SJCRH30 (cell line): Measurements from ENCODE around the gene NHSL1. TPM values are rescaled to one million over a fixed set of nuclear protein-coding genes. Genes with fewer than 3 reads are reported as not detected.

Experiments
- DNase-seq, 2 experiments: peaks; one replicate each; pipeline ENCODE4 v3.0.0-alpha.2; 2015 to 2020
- H3K27ac ChIP-seq: fragments of 250-450 bp; sonication (Bioruptor Pico); 2 replicates; pipeline ENCODE4 v1.5.1; 2020; ENCODE audit warnings: mild to moderate bottlenecking, moderate library complexity
- H3K27me3 ChIP-seq: fragments of 250-450 bp; sonication (Bioruptor Pico); 2 replicates; pipeline ENCODE4 v1.5.1; 2020; ENCODE audit warnings: mild to moderate bottlenecking, moderate library complexity
- H3K36me3 ChIP-seq: fragments of 250-450 bp; sonication (Bioruptor Pico); 2 replicates; pipeline ENCODE4 v1.5.1; 2020; ENCODE audit warnings: mild to moderate bottlenecking, moderate library complexity
- H3K4me1 ChIP-seq: fragments of 250-450 bp; sonication (Bioruptor Pico); 2 replicates; pipeline ENCODE4 v1.5.1; 2020; ENCODE audit warnings: mild to moderate bottlenecking, moderate library complexity
- H3K4me3 ChIP-seq: fragments of 250-450 bp; sonication (Bioruptor Pico); 2 replicates; pipeline ENCODE4 v1.5.1; 2020; ENCODE audit warnings: mild to moderate bottlenecking, moderate library complexity
- H3K9me3 ChIP-seq: fragments of 250-450 bp; sonication (Bioruptor Pico); replicated peaks from 2 replicates; pipeline ENCODE4 v1.5.1; 2020; ENCODE audit warnings: mild to moderate bottlenecking, moderate library complexity
- total RNA-seq: library from RNA; depleted of rRNA; stranded (reverse); fragments of >200 nt; shearing (Covaris generic); gene quantifications from 2 replicates; pipeline ENCODE4 v1.2.3, GENCODE V29; 2014; rRNA removed

NHSL1 gene
- total RNA-seq, 1 experiment from 2014 or later: 4.1 TPM

DNA sequence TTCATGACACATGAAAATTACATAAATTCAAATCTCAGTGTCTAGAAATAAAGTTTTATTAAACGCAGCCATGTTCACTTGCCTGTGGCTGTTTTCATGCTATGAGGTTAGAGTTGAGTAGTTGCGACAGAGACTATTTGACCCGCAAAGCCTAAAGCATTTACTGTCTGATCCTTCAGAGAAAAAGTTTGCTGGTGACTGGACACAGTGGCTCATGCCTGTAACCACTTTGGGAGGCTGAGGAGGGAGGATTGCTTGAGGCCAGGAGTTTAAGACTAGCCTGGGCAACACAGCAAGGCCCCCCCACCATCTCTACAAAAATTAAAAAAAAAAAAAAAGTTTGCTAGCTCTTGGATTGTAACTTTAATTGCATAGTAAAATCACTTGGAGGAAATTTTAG, 112.4 kb downstream of the NHSL1 start:
- Histone ChIP-seq H3K9me3 (no peaks in the 10 kb centered on the region), H3K4me1 (peaks cover 10% of the 10 kb centered on the region), H3K4me3 (no peak overlapping the region), H3K27ac (no peak overlapping the region), H3K36me3 (no peaks in the 10 kb centered on the region), H3K27me3 (no peaks in the 10 kb centered on the region)
- DNase-seq: no peak

DNA sequence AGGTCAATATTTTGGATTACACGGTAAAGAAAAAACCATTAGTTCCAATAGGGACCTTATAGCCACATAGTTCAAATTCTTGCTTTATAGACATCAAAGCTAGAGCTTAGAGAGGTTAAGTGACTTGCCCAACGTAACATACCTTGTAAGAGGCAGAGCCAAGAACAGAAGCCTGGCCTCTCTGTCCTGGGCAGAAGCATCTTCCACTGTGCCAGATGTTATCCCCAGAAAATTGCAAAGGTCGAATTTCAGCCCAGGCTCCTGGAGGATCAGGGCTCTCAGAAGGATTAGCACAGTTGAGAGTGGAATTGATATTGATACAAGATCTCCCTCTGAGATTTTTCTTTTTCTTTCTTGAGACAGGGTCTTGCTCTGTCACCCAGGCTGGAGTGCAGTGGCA, 115.5 kb downstream of the NHSL1 start:
- peaks cover 14% of the 10 kb centered on the region for H3K4me1 ChIP-seq
- no peaks in the 10 kb centered on the region for H3K36me3 ChIP-seq
- no peaks in the 10 kb centered on the region for H3K9me3 ChIP-seq
- no peak overlapping the region for H3K4me3 ChIP-seq
- DNase-seq: peak in 1 of 2 experiments; percentile 58
- no peak overlapping the region for H3K27ac ChIP-seq
- H3K27me3 ChIP-seq: no peaks in the 10 kb centered on the region

- H3K4me1 ChIP-seq: peaks cover 19% of the 10 kb centered on the region
- no peaks in the 10 kb centered on the region for H3K36me3 ChIP-seq
These were observed 116.6 kb downstream of the NHSL1 start for GRCh38 chr6:138382498-138383265.

GRCh38 chr6:138378463-138378862, 120.8 kb downstream of the NHSL1 start:
- Histone ChIP-seq H3K9me3 (no peaks in the 10 kb centered on the region), H3K27me3 (no peaks in the 10 kb centered on the region), H3K27ac (no peak overlapping the region), H3K4me1 (peaks cover 12% of the 10 kb centered on the region; the same call in 1 of the 2 replicates), H3K36me3 (no peaks in the 10 kb centered on the region), H3K4me3 (no peak overlapping the region)
- peak in 1 of 2 experiments; percentile 20 for DNase-seq

More at GRCh38 chr6:138382498-138383265, 116.6 kb downstream of the NHSL1 start:
- Histone ChIP-seq H3K27me3 (no peaks in the 10 kb centered on the region), H3K9me3 (no peaks in the 10 kb centered on the region), H3K27ac (no peak overlapping the region), H3K4me3 (no peak overlapping the region)
- DNase-seq: no peak

DNA sequence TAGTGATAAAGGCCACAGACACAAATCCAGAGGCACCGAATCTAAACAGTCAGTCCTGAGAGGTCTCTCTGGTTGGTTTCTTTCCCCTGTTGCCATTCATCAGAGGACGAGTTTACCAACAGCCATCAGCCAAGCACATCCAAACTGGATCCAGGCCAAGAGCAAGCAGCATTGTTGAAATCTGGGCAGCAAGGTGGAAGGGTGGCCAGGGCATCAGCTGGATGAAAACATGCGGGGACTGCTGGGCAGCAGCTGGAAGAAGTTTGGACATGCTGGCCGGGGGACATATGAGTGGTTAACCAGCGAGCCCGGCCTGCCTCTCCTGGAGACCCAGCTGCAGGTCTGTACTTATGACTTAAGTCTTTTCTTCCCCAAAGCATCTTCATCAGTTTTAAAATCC, 121.5 kb downstream of the NHSL1 start, which contains the start of gene SMIM28:
SMIM28 (plus strand) TSS at position 62 of the 400 bp plus-strand sequence; CDS start at position 230, 168 bp downstream.
- no peak within 1 kb of the TSS for H3K4me3 ChIP-seq
- H3K9me3 ChIP-seq: no peaks in the 10 kb centered on the region
- H3K4me1 ChIP-seq: peaks cover 10% of the 10 kb centered on the region
- no peak within 1 kb of the TSS for H3K27ac ChIP-seq
- no peaks in the 10 kb centered on the region for H3K36me3 ChIP-seq
- H3K27me3 ChIP-seq: no peaks in the 10 kb centered on the region
- peak in 1 of 2 experiments; percentile 47 for DNase-seq

DNA sequence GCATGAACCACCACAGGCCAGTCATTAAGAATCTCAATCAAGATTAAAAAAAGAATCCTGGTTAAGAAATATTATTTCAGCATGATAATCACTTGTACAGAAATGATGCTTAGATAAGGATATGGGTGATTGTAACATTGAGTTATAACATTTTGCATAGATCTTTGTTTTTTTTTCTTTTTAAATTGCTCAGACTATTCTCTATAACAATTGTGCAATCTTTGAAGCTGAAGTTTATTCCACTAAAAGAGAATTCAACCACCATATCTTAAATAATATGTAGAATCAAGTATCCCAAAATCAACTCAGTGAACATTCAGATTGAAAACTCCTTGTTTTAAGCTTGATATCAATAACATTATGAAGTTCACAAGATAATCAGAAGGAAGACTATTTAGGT, 122.3 kb downstream of the NHSL1 start:
- H3K27me3 ChIP-seq: no peaks in the 10 kb centered on the region
- no peak overlapping the region for H3K4me3 ChIP-seq
- DNase-seq: no peak
- no peaks in the 10 kb centered on the region for H3K9me3 ChIP-seq
- no peaks in the 10 kb centered on the region for H3K36me3 ChIP-seq
- H3K27ac ChIP-seq: no peak overlapping the region
- peaks cover 18% of the 10 kb centered on the region for H3K4me1 ChIP-seq

DNA sequence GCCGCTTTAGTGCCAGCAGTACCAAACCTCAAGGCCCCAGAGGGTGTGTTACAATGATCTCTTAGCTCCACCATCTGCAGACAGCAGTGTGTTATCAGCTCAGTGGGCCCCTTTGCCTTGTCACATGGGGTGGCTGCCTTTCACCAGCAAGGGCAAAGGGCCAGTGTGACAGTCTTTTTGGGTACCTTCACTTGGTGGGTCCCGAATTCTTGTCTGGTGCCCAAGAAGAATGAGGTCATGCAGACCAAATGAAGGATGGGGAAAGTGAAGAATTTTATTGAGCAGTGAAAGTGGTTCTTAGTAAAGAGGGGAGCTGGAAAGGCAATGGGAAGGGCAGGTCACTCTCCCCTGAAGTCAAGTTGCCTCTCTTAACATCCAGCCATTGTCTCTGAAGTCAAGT, 124.5 kb downstream of the NHSL1 start:
- Histone ChIP-seq H3K9me3 (no peaks in the 10 kb centered on the region), H3K27ac (no peak overlapping the region), H3K4me3 (no peak overlapping the region), H3K36me3 (no peaks in the 10 kb centered on the region), H3K27me3 (no peaks in the 10 kb centered on the region), H3K4me1 (peaks cover 33% of the 10 kb centered on the region)
- DNase-seq: peak in 1 of 2 experiments; percentile 7

DNA sequence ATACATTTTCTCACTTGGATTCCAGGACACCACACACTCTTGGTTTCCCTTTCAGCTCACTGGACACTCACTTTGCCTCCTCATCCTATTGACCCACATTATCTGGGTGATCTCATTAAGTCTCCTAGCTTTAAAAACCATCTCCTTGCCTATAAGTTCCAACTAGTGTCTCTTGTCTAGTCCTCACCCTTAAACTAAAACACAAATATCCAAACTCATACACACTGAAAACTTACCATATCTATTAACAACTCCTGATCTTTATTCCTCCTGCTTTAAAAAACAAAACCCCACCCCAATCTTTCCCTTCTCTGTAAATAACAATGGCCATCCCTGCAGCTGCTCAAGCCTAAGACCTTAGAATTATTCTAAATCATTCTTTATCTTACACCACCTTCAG, 125.1 kb downstream of the NHSL1 start:
- Histone ChIP-seq H3K27me3 (no peaks in the 10 kb centered on the region), H3K4me3 (no peak overlapping the region), H3K9me3 (no peaks in the 10 kb centered on the region), H3K36me3 (no peaks in the 10 kb centered on the region), H3K4me1 (peaks cover 32% of the 10 kb centered on the region), H3K27ac (no peak overlapping the region)
- no peak for DNase-seq

DNA sequence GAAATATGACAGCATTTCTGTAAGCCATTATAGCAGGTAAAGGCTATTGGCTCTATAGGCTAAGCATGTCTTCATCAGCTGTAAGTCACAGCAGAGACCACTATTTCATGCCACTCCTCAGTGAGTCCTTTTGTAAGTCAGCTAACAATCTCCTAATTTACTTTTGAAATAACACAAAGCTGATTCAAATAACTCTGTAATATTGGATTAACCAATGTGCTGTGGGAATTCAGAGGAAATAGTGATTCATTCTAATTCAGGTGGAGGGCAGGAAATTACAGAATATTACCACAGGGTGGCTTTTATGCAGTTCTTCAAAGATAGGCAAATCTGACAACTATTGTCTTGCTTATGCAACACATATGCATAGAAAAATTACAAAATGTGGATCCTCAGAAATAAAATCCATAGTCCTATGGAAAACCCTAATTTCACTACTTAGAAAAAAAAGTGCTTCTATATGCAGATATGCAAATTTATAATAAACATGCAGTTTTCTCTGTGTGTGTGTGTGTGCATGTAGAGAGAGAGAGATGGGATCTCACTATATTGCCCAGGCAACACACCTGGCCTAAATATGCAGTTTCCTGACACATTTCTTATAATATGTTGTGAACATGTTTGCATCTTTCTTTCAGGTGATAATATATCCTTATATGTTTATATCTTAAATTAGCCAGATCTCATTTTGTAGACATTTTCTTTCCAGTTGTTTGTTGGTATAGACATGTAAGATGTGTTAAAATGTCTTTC, 126.4 kb downstream of the NHSL1 start:
- Histone ChIP-seq H3K9me3 (no peaks in the 10 kb centered on the region; the same call in 1 of the 2 replicates), H3K4me3 (no peak overlapping the region), H3K27me3 (no peaks in the 10 kb centered on the region), H3K4me1 (peaks cover 26% of the 10 kb centered on the region), H3K36me3 (no peaks in the 10 kb centered on the region), H3K27ac (peak overlapping the region; percentile 92)
- peak in 1 of 2 experiments; percentile 38 for DNase-seq

Other genes starting within 250 kb of the NHSL1 start
- gene SMIM28, start 121.6 kb downstream of the NHSL1 start, total RNA-seq: 0.12 TPM in 1 of 2 replicates, not detected in the other
- 27.3 and 30.9 TPM in 2 replicates for gene HEBP2, start 95.3 kb downstream of the NHSL1 start, total RNA-seq